ENCODE results near the gene MMAB. TPM values are rescaled to one million over a fixed set of nuclear protein-coding genes. Genes with fewer than 3 reads are reported as not detected.

The MMAB gene
- polyA plus RNA-seq (2011; rRNA removed) (23.0 and 26.1 TPM in 2 replicates), polyA plus RNA-seq (2017; fragmentation: RNase III; extraction: RNeasy Plus Mini Kit Qiagen cat#74134 plus additional on column Dnase treatment) (32.8 to 36.8 TPM (median 34.7 TPM) in 3 replicates), polyA minus RNA-seq (2011; rRNA and poly(A)+ RNA removed) (14.5 and 18.6 TPM in 2 replicates)
- polyA plus RNA-seq (2012; cell fraction: cytosol; rRNA removed), result 27.2 and 29.6 TPM in 2 replicates
- 20.9 and 22.0 TPM in 2 replicates for polyA plus RNA-seq (2012; cell fraction: nucleus; rRNA removed)

- 4% methylated on average over 49 of the region's 74 CpGs for WGBS (ENCODE audit: missing lambda C conversion rate)
- H3K4me2 ChIP-seq, result peak within 1 kb of the TSS; percentile 95
- peaks cover 11% of the 10 kb centered on the region; the same call in 1 of the 3 replicates for H3K4me1 ChIP-seq
- CTCF ChIA-PET, result interaction anchor here (0.6 to 4.4 kb wide), 9 partner anchors 8 to 1214 kb away, joined by 3 to 23 read pairs (median 4); no protein-coding TSS in a partner anchor
- POLR2A ChIA-PET, result interaction anchor here (0.7 to 1.5 kb wide), 7 partner anchors 8 to 281 kb away, joined by 3 to 5 read pairs (median 3); no protein-coding TSS in a partner anchor
- DNase-seq (ENCODE audit: low read depth in 1 of 2, low spot score in 1 of 2) (peak; percentile 99 to 100), FAIRE-seq (no peak), ATAC-seq (peak; percentile 97 to 99)
- H3K27ac ChIP-seq, result peak within 1 kb of the TSS; percentile 83 to 87
- no peaks in the 10 kb centered on the region for H3K9me3 ChIP-seq
- H3K4me3 ChIP-seq, result peak within 1 kb of the TSS; percentile 77
- TF ChIP-seq FOXS1 (CRISPR knock-in tag; IDR thresholded peaks at IDR 0.05) (peak; percentile 29; the same call in 1 of the 2 replicates), CTCF (IDR thresholded peaks at IDR 0.05) (no peak), MAX (IDR thresholded peaks at IDR 0.05) (peak; percentile 99), KDM1A (IDR thresholded peaks at IDR 0.05; ENCODE audit: low read depth) (no peak), ZFP36 (IDR thresholded peaks at IDR 0.05; ENCODE audit: borderline replicate concordance, partially characterized antibody) (no peak), NPAS2 (CRISPR knock-in tag; IDR thresholded peaks at IDR 0.05; ENCODE audit: borderline replicate concordance) (no peak), USF2 (IDR thresholded peaks at IDR 0.05) (peak; percentile 93), JUNB (IDR thresholded peaks at IDR 0.05) (no peak), REST (IDR thresholded peaks at IDR 0.05) (peak; percentile 33; the same call in 1 of the 2 replicates), MYC (IDR thresholded peaks at IDR 0.05; ENCODE audit: borderline replicate concordance, low read length) (peak; percentile 73), SREBF2 (IDR thresholded peaks at IDR 0.05) (no peak), ELK1 (IDR thresholded peaks at IDR 0.05; ENCODE audit: low read depth, low read length) (no peak), HOXB5 (CRISPR knock-in tag; IDR thresholded peaks at IDR 0.05) (peak; percentile 65; the same call in 1 of the 2 replicates), ATOH8 (CRISPR knock-in tag; IDR thresholded peaks at IDR 0.05; ENCODE audit: low read depth) (no peak; the same call in 1 of the 2 replicates), NFE2L2 (conservative IDR thresholded peaks at IDR 0.05; ENCODE audit: low read length) (no peak), NR3C1 (IDR thresholded peaks at IDR 0.05) (no peak), PHF8 (IDR thresholded peaks at IDR 0.05; ENCODE audit: borderline replicate concordance, low read depth) (peak; percentile 91), JUN (IDR thresholded peaks at IDR 0.05) (peak in 1 of 2 experiments; percentile 66; a peak in 3 of 5 replicates), GATA3 (IDR thresholded peaks at IDR 0.05; ENCODE audit: borderline replicate concordance) (no peak), EHF (CRISPR knock-in tag; IDR thresholded peaks at IDR 0.05) (peak; percentile 70; the same call in 1 of the 2 replicates), HOXA7 (CRISPR knock-in tag; IDR thresholded peaks at IDR 0.05) (no peak), POLR2AphosphoS2 (conservative IDR thresholded peaks at IDR 0.05; ENCODE audit: low read length) (no peak), RNF2 (IDR thresholded peaks at IDR 0.05; ENCODE audit: borderline replicate concordance, low read depth) (no peak), FOSB (CRISPR knock-in tag; IDR thresholded peaks at IDR 0.05) (no peak), EHMT2 (IDR thresholded peaks at IDR 0.05; ENCODE audit: low read depth) (no peak), HOXB13 (CRISPR knock-in tag; IDR thresholded peaks at IDR 0.05; ENCODE audit: low read depth) (peak; percentile 39; the same call in 1 of the 2 replicates), ESRRA (IDR thresholded peaks at IDR 0.05; ENCODE audit: borderline replicate concordance, low read length) (0 out of 2 replicates have a peak, but pooled peaks have one; percentile 36), TFCP2L1 (CRISPR knock-in tag; IDR thresholded peaks at IDR 0.05) (peak; percentile 82; the same call in 1 of the 2 replicates)
Observed at GRCh38 chr12:109573029-109573913, at the start of gene MMAB, which contains the start of gene MVK. Gene MMAB, minus strand, starts transcription at chr12:109573504. Its CDS starts 24 bp downstream, at chr12:109573480. Gene MVK, plus strand, starts transcription at chr12:109573794. Its CDS starts 1,029 bp downstream, at chr12:109574823.
